Thyroid gland (tissue), 4 donors: ENCODE results near the gene TLR10. TPM values are rescaled to one million over a fixed set of nuclear protein-coding genes. Genes with fewer than 3 reads are reported as not detected.

Experiments
- DNase-seq, 2 donors: peaks; one replicate each; pipeline ENCODE4 v3.0.0-alpha.2; 2019
- H3K27ac ChIP-seq, 3 donors: fragments of 200-600 bp; sonication (generic); 1 replicate in 2 of 3; 2 replicates in 1 of 3; pipeline ENCODE4 v1.5.1; 2016 to 2019; ENCODE audit warnings: mild to moderate bottlenecking in 1 of 3, moderate library complexity in 1 of 3
- H3K27me3 ChIP-seq: fragments of 200-600 bp; sonication (generic); one replicate; pipeline ENCODE4 v1.5.1; 2019
- H3K36me3 ChIP-seq, 2 donors: fragments of 200-600 bp; sonication (generic); one replicate each; pipeline ENCODE4 v1.5.1; 2016 to 2019
- H3K4me1 ChIP-seq, 2 donors: fragments of 200-600 bp; sonication (generic); one replicate each; pipeline ENCODE4 v1.5.1; 2017 to 2019
- H3K4me3 ChIP-seq, 3 donors: fragments of 200-600 bp; sonication (generic); replicated peaks in 1 of 3; 1 replicate in 2 of 3; 2 replicates in 1 of 3; pipeline ENCODE4 v1.5.1; 2016; ENCODE audit warnings: mild to moderate bottlenecking in 1 of 3
- H3K9me3 ChIP-seq: fragments of 200-600 bp; sonication (generic); one replicate; pipeline ENCODE4 v1.5.1; 2017
- POLR2A ChIP-seq, 2 donors: fragments of 450-650 bp; IDR thresholded peaks; one replicate each; pipeline ENCODE4 v1.6.1; 2017; ENCODE audit warnings: antibody characterized with exemption in 2 of 2, mild to moderate bottlenecking in 2 of 2, moderate library complexity in 1 of 2
- WGBS, 2 donors: methylation state at CpG; one replicate each; pipeline ENCODE4 v1.1.5; 2017; 5-methylcytosine and 5-hydroxymethylcytosine counted together
- intact Hi-C: fragments of 100-400 bp; cut with DNase I; formaldehyde crosslinking; loops from one replicate; pipeline ENCODE4 v1.15.1; 2023
- total RNA-seq, 4 donors: library from RNA; depleted of rRNA; stranded (reverse); fragments of >200 nt; gene quantifications; one replicate each; pipeline ENCODE4 v1.2.3, GENCODE V29; 2016
- TF ChIP-seq, protein P1 (sequence below), 6 experiments: fragments of 200-600 bp in 3 of 6; fragments of 450-650 bp in 3 of 6; sonication (generic) in 3 of 6; IDR thresholded peaks; one replicate each; pipeline ENCODE4 v1.5.1; 2016 to 2019; ENCODE audit warnings: antibody characterized with exemption in 6 of 6, mild to moderate bottlenecking in 2 of 6, inconsistent platforms in 1 of 6, moderate library complexity in 1 of 6

The TLR10 gene
- total RNA-seq, 4 donors from 2014 or later = 0.10 to 0.83 TPM; not detected in 2

DNA sequence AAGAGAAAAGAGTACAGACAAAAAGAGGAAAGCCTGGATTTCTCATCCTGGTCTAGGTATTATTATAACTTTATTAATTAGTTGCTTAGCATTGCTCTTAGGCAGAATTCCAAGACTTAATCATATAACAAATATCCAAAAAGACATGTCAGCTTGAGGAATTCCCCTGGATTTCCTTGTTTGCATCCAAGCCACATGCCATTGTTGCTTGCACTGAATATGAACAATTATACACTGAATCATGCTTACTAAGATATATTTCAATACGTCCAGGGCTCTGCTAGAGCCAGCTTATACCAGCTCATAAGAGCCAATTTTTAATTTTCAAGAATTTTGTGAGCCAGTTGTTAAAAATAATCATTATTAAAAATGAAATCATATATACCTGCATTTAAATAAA lies 5.5 kb upstream of the TLR10 start:
- H3K27me3 ChIP-seq = no peaks in the 10 kb centered on the region
- 66 to 78% methylated on average over 1 of the region's 1 CpG for WGBS, 2 donors
- intact Hi-C loops = no loop called here
- no peak overlapping the region for H3K4me3 ChIP-seq
- H3K4me1 ChIP-seq = no peaks in the 10 kb centered on the region
- no peak for TF ChIP-seq POLR2A (IDR thresholded peaks at IDR 0.05)
- TF ChIP-seq, protein P1, sequence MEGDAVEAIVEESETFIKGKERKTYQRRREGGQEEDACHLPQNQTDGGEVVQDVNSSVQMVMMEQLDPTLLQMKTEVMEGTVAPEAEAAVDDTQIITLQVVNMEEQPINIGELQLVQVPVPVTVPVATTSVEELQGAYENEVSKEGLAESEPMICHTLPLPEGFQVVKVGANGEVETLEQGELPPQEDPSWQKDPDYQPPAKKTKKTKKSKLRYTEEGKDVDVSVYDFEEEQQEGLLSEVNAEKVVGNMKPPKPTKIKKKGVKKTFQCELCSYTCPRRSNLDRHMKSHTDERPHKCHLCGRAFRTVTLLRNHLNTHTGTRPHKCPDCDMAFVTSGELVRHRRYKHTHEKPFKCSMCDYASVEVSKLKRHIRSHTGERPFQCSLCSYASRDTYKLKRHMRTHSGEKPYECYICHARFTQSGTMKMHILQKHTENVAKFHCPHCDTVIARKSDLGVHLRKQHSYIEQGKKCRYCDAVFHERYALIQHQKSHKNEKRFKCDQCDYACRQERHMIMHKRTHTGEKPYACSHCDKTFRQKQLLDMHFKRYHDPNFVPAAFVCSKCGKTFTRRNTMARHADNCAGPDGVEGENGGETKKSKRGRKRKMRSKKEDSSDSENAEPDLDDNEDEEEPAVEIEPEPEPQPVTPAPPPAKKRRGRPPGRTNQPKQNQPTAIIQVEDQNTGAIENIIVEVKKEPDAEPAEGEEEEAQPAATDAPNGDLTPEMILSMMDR (IDR thresholded peaks at IDR 0.05) = no peak
- H3K9me3 ChIP-seq = no peaks in the 10 kb centered on the region
- H3K36me3 ChIP-seq = no peaks in the 10 kb centered on the region
- H3K27ac ChIP-seq = no peak overlapping the region
- DNase-seq = no peak

DNA sequence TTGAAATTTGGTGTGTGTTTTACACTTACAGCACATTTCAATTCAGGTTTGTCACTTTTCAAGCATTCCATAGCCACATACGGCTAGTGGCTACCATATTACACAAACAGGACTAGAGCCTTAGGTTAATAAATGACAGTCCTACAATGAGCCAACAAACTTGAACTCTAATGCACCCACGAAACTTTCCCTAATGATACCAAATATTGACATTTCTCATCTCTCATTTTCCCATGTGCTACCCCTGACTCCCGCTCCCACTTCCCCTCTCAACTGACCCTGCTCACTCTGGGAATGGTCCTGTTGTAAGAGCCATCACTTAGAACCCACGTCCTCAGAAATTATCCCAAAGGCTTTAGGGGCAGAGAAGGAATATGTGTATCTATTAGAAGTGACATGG lies 4.9 kb upstream of the TLR10 start:
- Histone ChIP-seq H3K9me3 (no peaks in the 10 kb centered on the region), H3K36me3 (no peaks in the 10 kb centered on the region), H3K27ac (no peak overlapping the region), H3K4me3 (no peak overlapping the region), H3K4me1 (no peaks in the 10 kb centered on the region), H3K27me3 (no peaks in the 10 kb centered on the region)
- DNase-seq = no peak
- intact Hi-C loops = no loop called here
- TF ChIP-seq, protein P1 (IDR thresholded peaks at IDR 0.05) = no peak
- TF ChIP-seq POLR2A (IDR thresholded peaks at IDR 0.05) = no peak
- 78 to 88% methylated on average over 4 of the region's 4 CpGs for WGBS, 2 donors

- H3K27ac ChIP-seq = no peak overlapping the region
- TF ChIP-seq, protein P1 (IDR thresholded peaks at IDR 0.05) = no peak
- no peak for TF ChIP-seq POLR2A (IDR thresholded peaks at IDR 0.05)
- no peak for DNase-seq
Measured at GRCh38 chr4:38785901-38786402, 3.2 kb upstream of the TLR10 start.

GRCh38 chr4:38785041-38785790 lies 2.4 kb upstream of the TLR10 start:
- TF ChIP-seq POLR2A (IDR thresholded peaks at IDR 0.05) = no peak
- TF ChIP-seq, protein P1 (IDR thresholded peaks at IDR 0.05) = no peak
- no peak overlapping the region for H3K4me3 ChIP-seq
- no peak overlapping the region for H3K27ac ChIP-seq
- no peaks in the 10 kb centered on the region for H3K4me1 ChIP-seq
- WGBS, 2 donors = 75 to 83% methylated on average over 6 of the region's 6 CpGs
- H3K9me3 ChIP-seq = no peaks in the 10 kb centered on the region
- no peaks in the 10 kb centered on the region for H3K27me3 ChIP-seq
- intact Hi-C loops = no loop called here
- H3K36me3 ChIP-seq = no peaks in the 10 kb centered on the region
- DNase-seq = no peak

More at GRCh38 chr4:38785901-38786402, 3.2 kb upstream of the TLR10 start:
- intact Hi-C loops = no loop called here
- no peaks in the 10 kb centered on the region for H3K9me3 ChIP-seq
- no peaks in the 10 kb centered on the region for H3K27me3 ChIP-seq
- no peaks in the 10 kb centered on the region for H3K4me1 ChIP-seq
- H3K36me3 ChIP-seq = no peaks in the 10 kb centered on the region
- 89 to 90% methylated on average over 8 of the region's 8 CpGs for WGBS, 2 donors
- H3K4me3 ChIP-seq = no peak overlapping the region

- intact Hi-C loops = no loop called here
- Histone ChIP-seq H3K27ac (no peak overlapping the region), H3K27me3 (no peaks in the 10 kb centered on the region), H3K36me3 (no peaks in the 10 kb centered on the region), H3K9me3 (no peaks in the 10 kb centered on the region), H3K4me1 (no peaks in the 10 kb centered on the region), H3K4me3 (no peak overlapping the region)
- no peak for TF ChIP-seq POLR2A (IDR thresholded peaks at IDR 0.05)
- TF ChIP-seq, protein P1 (IDR thresholded peaks at IDR 0.05) = no peak
- DNase-seq = no peak
- 93 to 98% methylated on average over 4 of the region's 4 CpGs for WGBS, 2 donors
Measured at GRCh38 chr4:38784141-38784540, 1.4 kb upstream of the TLR10 start.
